ENCODE results near the gene FHOD1.

Gene FHOD1

DNA sequence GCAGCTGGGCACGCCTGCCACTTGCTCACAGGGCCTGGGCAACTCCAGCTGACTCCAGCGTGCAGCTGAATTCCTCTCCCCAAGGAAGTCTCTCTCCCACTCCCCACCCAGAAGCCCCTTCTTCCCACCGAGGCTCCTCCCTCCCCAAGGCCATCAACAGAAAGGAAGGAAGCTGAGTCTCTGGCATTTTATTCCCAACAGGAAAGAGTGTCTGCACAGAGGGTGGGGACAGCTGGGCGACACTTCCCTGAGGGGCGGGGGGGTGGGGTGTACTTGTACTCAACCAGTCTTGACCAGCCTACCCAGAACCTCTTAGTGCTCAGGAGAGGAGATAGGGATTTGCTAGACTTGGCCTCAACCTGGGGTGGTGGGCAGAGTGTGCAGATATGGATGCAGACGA, 57.2 kb downstream of the FHOD1 start, which contains the start of gene EXOC3L1:
Gene EXOC3L1 (minus strand): TSS at position 96 of the 400 bp plus-strand sequence. CDS start 460 bp downstream, outside the sequence.
- DNase-seq (ENCODE audit: low read depth) = no peak
- TF ChIP-seq, protein P1, sequence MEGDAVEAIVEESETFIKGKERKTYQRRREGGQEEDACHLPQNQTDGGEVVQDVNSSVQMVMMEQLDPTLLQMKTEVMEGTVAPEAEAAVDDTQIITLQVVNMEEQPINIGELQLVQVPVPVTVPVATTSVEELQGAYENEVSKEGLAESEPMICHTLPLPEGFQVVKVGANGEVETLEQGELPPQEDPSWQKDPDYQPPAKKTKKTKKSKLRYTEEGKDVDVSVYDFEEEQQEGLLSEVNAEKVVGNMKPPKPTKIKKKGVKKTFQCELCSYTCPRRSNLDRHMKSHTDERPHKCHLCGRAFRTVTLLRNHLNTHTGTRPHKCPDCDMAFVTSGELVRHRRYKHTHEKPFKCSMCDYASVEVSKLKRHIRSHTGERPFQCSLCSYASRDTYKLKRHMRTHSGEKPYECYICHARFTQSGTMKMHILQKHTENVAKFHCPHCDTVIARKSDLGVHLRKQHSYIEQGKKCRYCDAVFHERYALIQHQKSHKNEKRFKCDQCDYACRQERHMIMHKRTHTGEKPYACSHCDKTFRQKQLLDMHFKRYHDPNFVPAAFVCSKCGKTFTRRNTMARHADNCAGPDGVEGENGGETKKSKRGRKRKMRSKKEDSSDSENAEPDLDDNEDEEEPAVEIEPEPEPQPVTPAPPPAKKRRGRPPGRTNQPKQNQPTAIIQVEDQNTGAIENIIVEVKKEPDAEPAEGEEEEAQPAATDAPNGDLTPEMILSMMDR (IDR thresholded peaks at IDR 0.05; ENCODE audit: low read depth, low read length, missing control alignments) = no peak
- H3K4me3 ChIP-seq (ENCODE audit: low read depth, low read length) = no peak within 1 kb of the TSS

DNA sequence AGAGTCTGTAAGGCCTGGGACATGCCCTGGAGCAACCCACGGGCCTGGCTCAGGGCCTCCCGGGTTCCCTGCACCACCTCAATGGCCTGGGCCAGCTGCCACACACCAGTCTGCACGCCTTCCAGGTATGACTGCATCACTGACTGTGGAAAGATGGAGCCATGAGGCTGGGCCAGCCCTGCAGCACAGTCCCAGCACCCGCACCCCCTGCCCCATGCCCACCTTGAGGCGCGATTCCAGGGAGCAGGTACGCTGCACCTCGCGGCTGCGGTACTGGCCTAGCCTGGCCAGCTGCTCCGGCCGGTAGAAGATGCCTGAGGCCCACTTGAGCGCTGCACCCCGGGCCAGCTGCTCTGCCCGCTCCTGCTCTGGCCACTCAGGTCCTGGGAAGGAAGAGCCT, 58.5 kb downstream of the FHOD1 start:
- TF ChIP-seq, protein P1 (IDR thresholded peaks at IDR 0.05; ENCODE audit: low read depth, low read length, missing control alignments) = no peak
- no peak for DNase-seq (ENCODE audit: low read depth)
- H3K4me3 ChIP-seq (ENCODE audit: low read depth, low read length) = no peak overlapping the region

DNA sequence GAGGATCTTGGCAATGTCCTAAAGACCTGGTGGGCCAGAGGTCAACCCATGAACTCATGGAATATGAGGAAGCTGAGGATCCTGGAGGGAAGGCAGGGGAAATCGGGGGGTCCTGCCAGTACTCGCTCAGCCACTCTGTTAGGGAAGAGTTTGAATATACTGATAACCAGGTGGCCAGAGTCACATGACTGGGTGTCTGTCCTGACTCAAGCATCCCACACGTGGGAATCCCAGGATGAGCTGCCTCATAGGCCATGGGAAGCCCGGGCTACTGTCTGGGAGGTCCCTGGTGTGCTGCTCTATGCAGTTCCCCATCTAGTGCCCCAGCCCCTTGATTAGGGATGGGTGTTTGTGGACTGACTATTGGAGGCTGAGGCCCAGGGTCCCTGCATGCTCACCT, 59.0 kb downstream of the FHOD1 start:
- no peak for DNase-seq (ENCODE audit: low read depth)
- TF ChIP-seq, protein P1 (IDR thresholded peaks at IDR 0.05; ENCODE audit: low read depth, low read length, missing control alignments) = no peak
- no peak overlapping the region for H3K4me3 ChIP-seq (ENCODE audit: low read depth, low read length)

DNA sequence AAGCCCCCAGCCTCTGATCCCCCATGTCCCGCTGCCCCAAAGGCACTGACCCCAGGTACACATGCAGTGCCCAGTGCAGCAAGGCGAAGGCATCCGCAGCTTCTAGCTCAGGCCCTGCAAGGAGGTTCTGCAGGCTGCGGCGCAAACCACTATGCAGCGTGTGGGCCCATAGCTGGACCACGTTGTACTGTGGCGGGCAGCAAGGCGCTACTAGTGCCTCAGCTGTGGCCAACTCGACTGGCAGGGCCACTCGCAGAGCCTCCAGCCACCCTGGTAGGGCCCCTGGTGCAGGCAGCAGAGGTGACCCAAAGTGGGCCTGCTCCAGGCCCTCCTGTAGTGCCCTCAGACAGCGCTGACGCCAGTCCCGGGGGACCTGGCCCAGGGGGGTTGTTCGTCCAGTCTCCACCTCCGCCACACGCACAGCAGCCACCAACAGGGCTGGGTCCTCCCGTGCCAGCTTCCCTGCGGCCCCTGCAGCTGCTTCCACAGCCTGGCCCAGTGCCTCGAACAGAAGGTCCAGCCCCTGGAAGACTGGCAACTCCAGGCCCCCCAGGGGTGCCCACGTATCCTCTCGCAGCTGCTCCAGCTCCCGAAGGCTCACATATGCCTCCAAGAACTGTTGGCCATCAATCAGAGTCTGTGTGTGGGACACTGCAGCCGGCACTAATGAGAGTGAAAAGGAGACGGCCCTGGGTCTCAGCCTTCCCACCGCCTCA, 59.9 kb downstream of the FHOD1 start:
- no peak overlapping the region for H3K4me3 ChIP-seq (ENCODE audit: low read depth, low read length)
- TF ChIP-seq, protein P1 (IDR thresholded peaks at IDR 0.05; ENCODE audit: low read depth, low read length, missing control alignments) = no peak
- DNase-seq (ENCODE audit: low read depth) = no peak

DNA sequence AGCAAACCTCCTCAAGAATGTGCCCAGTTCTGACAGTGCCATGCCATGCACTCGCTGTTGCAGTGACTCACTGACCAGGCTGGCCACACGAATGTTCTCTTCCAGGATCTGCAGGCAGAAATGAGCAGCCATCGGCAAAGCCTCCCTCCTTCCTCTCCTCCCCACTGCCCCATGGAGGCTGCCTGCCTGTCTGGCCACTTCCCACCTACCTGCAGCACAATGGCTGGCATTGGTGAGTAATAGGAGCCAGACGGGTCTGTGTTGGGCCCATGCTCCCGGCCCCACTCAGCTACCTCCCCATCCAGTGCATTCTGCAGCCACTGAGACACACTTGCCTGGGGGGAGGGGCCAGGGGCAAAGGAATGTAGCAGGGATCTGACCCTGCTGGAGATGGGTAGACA, 60.7 kb downstream of the FHOD1 start:
- DNase-seq (ENCODE audit: low read depth) = no peak
- H3K4me3 ChIP-seq (ENCODE audit: low read depth, low read length) = no peak overlapping the region
- TF ChIP-seq, protein P1 (IDR thresholded peaks at IDR 0.05; ENCODE audit: low read depth, low read length, missing control alignments) = no peak

DNA sequence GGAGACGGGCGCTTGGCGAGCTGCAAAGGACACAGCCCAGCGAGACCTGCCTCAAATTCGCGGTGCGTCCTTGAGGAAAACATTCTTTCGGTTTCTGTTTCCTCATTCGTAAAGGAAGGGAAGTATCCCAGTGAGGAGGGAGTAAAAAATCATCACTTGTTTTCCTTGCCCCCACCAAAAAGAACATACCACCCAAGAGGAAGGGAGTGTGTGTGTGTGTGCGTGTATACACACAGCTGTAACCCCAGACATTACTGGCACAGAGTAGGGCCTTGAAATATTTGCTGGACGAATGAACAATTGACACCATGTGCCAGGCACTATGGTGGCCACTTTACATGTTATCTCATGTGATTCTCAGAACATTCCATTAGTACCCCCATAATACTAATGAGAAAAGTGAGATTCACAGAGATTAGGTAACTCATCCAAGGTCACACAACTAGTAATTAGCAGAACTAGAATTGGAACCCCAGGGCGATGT, 61.6 kb downstream of the FHOD1 start:
- DNase-seq (ENCODE audit: low read depth) = no peak

More for the DNA sequence above, 61.6 kb downstream of the FHOD1 start:
- TF ChIP-seq, protein P1 (IDR thresholded peaks at IDR 0.05; ENCODE audit: low read depth, low read length, missing control alignments) = no peak
- no peak overlapping the region for H3K4me3 ChIP-seq (ENCODE audit: low read depth, low read length)
